Type B pancreatic cell (in vitro differentiated cells): ENCODE measurements around the gene CCL16. TPM values are rescaled to one million over a fixed set of nuclear protein-coding genes. Genes with fewer than 3 reads are reported as not detected.

Experiments
- DNase-seq: peaks from one replicate; pipeline ENCODE4 v3.0.0; 2021; ENCODE audit warnings: mixed read lengths; ENCODE audit not compliant: unreplicated experiment; ENCODE audit errors: extremely low spot score
- H3K27ac Mint-ChIP-seq: 2 replicates; pipeline ENCODE4 v1.8.0; 2021; ENCODE audit warnings: mild to moderate bottlenecking, mixed read lengths
- H3K27me3 Mint-ChIP-seq: 2 replicates; pipeline ENCODE4 v1.8.0; 2021; ENCODE audit warnings: mixed read lengths
- H3K36me3 Mint-ChIP-seq: 2 replicates; pipeline ENCODE4 v1.8.0; 2021; ENCODE audit warnings: mixed read lengths
- H3K4me1 Mint-ChIP-seq: one replicate; pipeline ENCODE4 v1.8.0; 2021; ENCODE audit warnings: mixed read lengths; ENCODE audit not compliant: unreplicated experiment
- H3K4me3 Mint-ChIP-seq: 2 replicates; pipeline ENCODE4 v1.8.0; 2021; ENCODE audit warnings: mild to moderate bottlenecking, mixed read lengths
- H3K9me3 Mint-ChIP-seq: 2 replicates; pipeline ENCODE4 v1.8.0; 2021; ENCODE audit warnings: mixed read lengths
- total RNA-seq: library from RNA; stranded (reverse); gene quantifications from 2 replicates; pipeline ENCODE4 v1.2.1, GENCODE V29; 2021; ENCODE audit warnings: low replicate concordance
- TF ChIP-seq, protein P1 (sequence below): fragments of 200-600 bp; sonication (generic); conservative IDR thresholded peaks from 2 replicates; pipeline ENCODE4 v1.5.0; 2021; ENCODE audit warnings: antibody characterized with exemption, mild to moderate bottlenecking

Gene CCL16
- total RNA-seq, 1 donor from 2014 or later = not detected

DNA sequence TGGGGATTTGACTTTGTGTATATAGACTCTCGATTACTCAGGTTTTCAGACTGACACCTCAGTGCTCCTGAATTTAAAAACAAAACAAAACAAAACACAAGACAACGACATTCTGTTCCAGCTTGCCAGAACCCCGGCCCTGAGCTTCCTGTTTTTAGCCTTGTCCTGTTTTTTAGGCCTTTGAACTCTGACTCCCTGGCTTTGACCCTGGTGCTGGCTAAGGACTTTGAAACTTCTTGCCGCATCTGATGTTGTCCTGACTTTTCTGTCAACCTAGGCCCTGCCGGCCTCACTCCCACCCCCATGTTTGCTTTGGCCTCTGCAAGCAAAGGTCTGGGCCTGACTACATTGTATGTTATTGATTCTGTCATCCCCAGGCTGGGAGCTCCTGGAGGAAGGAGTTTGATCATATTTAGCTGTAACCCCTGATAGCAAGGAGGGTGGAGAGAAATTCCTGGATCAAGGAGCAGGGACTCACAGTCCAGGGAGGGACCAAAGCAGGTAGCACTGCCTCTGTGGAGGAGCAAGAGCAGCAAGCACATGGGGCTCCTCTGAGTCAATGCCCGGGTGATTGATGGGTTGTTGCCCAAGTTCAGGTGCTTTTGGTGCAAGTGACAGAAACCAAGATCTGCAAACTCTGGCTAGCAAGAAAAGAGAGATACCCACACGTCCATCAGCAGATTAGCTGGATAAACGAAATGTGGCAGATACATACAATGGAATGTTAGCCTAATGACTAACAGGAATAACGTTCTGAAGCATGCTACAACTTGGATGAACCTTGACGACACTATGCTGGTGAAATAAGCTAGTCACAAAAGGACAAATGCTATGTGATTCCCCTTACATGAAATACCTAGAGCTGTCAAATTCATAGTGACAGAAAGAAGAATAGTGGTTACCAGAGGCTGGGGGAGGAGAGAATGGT is 7.7 kb downstream of the CCL16 start:
- H3K36me3 Mint-ChIP-seq = no peaks in the 10 kb centered on the region
- TF ChIP-seq, protein P1, sequence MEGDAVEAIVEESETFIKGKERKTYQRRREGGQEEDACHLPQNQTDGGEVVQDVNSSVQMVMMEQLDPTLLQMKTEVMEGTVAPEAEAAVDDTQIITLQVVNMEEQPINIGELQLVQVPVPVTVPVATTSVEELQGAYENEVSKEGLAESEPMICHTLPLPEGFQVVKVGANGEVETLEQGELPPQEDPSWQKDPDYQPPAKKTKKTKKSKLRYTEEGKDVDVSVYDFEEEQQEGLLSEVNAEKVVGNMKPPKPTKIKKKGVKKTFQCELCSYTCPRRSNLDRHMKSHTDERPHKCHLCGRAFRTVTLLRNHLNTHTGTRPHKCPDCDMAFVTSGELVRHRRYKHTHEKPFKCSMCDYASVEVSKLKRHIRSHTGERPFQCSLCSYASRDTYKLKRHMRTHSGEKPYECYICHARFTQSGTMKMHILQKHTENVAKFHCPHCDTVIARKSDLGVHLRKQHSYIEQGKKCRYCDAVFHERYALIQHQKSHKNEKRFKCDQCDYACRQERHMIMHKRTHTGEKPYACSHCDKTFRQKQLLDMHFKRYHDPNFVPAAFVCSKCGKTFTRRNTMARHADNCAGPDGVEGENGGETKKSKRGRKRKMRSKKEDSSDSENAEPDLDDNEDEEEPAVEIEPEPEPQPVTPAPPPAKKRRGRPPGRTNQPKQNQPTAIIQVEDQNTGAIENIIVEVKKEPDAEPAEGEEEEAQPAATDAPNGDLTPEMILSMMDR = no peak
- peak overlapping the region; percentile 72 for H3K27ac Mint-ChIP-seq
- no peak for DNase-seq
- H3K4me3 Mint-ChIP-seq = peak overlapping the region; percentile 27
- no peaks in the 10 kb centered on the region for H3K9me3 Mint-ChIP-seq
- no peaks in the 10 kb centered on the region for H3K27me3 Mint-ChIP-seq
- H3K4me1 Mint-ChIP-seq = peaks cover 13% of the 10 kb centered on the region

DNA sequence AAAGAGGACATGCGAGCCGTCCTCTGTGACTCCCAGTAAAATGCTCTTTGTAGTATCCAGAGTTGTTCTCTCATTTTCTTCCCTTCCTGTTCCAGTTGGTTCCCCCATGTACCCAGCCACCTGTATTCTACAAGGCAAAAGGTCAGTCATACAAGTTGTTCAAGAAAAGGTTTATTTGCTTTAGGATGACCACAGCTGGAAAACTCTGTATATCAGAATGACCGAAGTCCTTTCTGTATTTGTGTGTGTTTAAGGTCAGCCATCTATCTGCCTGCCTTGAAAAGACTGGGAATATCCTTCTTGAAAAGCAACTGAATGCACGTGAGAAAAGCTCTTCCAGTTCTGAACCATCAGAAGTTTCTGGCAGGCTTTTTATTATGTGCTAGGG is 8.4 kb downstream of the CCL16 start:
- Mint-ChIP-seq H3K9me3 (no peaks in the 10 kb centered on the region), H3K4me3 (no peak overlapping the region), H3K27ac (peak overlapping the region; percentile 60), H3K36me3 (no peaks in the 10 kb centered on the region), H3K4me1 (peaks cover 13% of the 10 kb centered on the region), H3K27me3 (no peaks in the 10 kb centered on the region)
- DNase-seq = no peak
- TF ChIP-seq, protein P1 = no peak

DNA sequence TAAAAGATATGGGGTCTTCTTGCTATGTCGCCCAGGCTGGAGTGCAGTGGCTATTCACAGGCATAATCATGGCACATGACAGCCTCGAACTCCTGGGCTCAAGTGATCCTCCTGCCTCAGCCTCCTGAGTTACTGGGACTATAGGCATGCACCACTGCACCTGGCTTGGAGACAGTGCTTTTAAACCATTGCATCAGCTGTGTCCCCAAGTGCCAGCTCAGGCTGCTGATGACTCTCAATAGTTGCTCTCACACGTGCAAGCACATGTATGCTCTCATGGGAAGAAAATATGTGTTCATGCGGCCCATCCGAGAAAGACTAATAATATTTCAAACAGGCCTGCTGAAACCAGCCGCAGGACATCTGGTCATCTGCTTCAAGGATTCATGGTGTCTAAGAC is 8.8 kb downstream of the CCL16 start:
- H3K27ac Mint-ChIP-seq = peak overlapping the region; percentile 60

DNA sequence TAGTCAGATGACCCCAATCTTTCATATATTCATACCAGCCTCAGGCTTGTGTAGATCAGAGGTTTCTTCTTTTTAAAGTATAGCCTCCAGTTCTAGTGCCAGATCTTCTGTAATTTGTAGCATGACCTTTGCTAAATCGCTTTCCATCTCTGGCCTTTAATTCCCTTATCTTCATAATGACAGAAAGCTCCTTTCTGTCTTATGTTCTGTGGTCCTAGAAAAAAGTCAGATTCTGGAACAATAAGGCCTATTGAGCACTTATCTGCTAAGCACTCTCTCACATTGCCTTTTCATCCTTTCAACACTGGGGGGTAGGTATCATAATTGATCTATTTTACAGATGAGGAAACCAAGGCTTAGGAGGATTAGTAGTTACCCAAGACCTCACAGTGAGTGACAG is 9.2 kb downstream of the CCL16 start:
- H3K27ac Mint-ChIP-seq = no peak overlapping the region
- no peaks in the 10 kb centered on the region for H3K27me3 Mint-ChIP-seq
- no peak for DNase-seq
- H3K4me1 Mint-ChIP-seq = peaks cover 13% of the 10 kb centered on the region
- TF ChIP-seq, protein P1 = no peak
- no peak overlapping the region for H3K4me3 Mint-ChIP-seq
- H3K36me3 Mint-ChIP-seq = no peaks in the 10 kb centered on the region
- H3K9me3 Mint-ChIP-seq = no peaks in the 10 kb centered on the region

More for the DNA sequence above, 8.8 kb downstream of the CCL16 start:
- Mint-ChIP-seq H3K9me3 (no peaks in the 10 kb centered on the region), H3K36me3 (no peaks in the 10 kb centered on the region), H3K4me1 (peaks cover 13% of the 10 kb centered on the region), H3K27me3 (no peaks in the 10 kb centered on the region), H3K4me3 (no peak overlapping the region)
- no peak for DNase-seq
- TF ChIP-seq, protein P1 = no peak

DNA sequence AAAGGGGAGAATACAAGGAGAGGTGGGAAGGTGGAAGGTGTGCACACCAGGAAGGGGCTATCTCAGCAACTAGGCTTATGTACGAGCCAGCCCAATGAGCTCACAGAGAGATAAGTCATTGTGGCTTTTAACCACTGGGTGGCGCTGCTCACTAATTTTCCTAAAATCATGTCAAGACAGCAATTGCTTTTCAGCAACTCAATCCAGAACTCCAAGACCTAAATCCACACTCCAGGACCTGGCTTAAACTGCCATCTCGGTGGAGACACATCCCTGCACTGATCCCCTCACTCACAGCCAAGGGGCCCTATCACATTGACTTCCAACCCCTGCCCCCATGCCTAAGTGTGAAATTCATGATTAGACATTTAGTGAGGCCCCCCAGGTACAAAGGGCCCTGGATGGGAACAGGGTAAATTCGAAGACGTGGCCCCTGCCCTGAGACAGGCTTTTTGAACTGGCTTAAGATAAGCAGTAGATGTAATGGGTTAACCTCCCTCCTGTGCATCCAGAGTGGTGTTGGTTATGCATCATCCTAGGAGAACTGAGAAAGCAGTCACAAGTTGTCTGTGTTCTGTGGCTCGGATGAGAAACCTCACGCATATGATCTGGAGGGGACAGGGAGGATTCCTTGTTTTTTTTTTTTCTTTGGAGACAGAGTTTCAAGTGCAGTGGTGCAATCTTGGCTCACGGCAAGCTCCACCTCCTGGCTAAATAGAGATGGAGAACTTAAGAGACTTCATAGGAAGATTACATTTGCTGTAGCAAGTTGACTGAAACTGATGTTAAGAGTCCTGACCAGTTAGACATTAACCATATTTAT is 11.5 kb downstream of the CCL16 start:
- H3K4me1 Mint-ChIP-seq = peaks cover 13% of the 10 kb centered on the region
- H3K27ac Mint-ChIP-seq = peak overlapping the region; percentile 42
- no peaks in the 10 kb centered on the region for H3K27me3 Mint-ChIP-seq
- TF ChIP-seq, protein P1 = peak; percentile 92
- no peaks in the 10 kb centered on the region for H3K9me3 Mint-ChIP-seq
- H3K4me3 Mint-ChIP-seq = no peak overlapping the region
- H3K36me3 Mint-ChIP-seq = no peaks in the 10 kb centered on the region
- peak; percentile 79 for DNase-seq
